SH-SY5Y (cell line): Measurements from ENCODE around the gene PDE4D.

Experiments used
- GATA2 ChIP-seq: IDR thresholded peaks from 2 replicates; pipeline ENCODE4 v1.6.1; 2011; ENCODE audit warnings: mild to moderate bottlenecking, low read depth, low read length
- GATA3 ChIP-seq: IDR thresholded peaks from 2 replicates; pipeline ENCODE4 v1.6.1; 2011; ENCODE audit warnings: low read depth, mild to moderate bottlenecking, low read length, moderate library complexity

PDE4D gene

GRCh38 chr5:59648949-59649921 lies 244.3 kb downstream of the PDE4D start:
- TF ChIP-seq GATA3 (no peak), GATA2 (no peak)

GRCh38 chr5:59648038-59648831 lies 245.3 kb downstream of the PDE4D start:
- no peak for TF ChIP-seq GATA3
- no peak for TF ChIP-seq GATA2

DNA sequence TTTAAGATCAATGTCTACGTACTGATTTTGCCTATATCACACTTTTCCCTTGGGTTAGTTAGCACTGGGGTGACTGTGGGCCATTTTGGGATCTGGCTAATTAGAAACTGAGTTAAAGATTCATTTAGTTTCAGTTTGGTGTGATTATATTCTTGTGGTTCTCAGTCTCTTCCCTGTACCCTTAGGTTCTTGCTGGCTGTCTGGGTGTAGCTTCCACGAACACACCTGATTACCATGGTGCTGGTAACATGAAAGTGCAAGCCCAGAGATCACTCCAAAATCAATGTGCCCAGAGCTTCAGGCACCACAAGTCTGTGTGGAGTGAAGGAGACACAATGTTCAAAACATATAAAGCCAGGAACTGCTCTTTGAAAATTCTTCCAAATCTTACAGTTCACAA lies 248.1 kb downstream of the PDE4D start:
- TF ChIP-seq GATA2 = no peak
- TF ChIP-seq GATA3 = no peak

DNA sequence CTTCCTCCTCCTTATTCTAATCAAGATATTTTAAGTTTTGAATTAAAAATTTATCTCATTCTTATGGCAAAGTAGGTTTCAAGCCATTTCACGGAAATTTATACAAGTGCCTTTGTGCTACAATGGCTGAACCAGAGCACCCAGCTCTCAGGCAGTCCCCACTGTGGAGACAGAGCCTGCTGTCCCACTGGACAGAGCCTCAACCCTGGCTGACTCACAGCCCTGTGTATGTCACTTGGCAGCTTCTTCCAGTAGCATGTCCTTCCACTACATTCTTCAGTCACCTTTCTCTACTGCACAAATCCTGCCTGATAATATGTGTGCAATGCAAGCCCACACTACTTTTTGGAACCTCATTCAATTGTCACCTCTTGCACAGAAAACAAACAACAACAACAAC lies 253.1 kb downstream of the PDE4D start:
- TF ChIP-seq GATA3 (no peak), GATA2 (no peak)

DNA sequence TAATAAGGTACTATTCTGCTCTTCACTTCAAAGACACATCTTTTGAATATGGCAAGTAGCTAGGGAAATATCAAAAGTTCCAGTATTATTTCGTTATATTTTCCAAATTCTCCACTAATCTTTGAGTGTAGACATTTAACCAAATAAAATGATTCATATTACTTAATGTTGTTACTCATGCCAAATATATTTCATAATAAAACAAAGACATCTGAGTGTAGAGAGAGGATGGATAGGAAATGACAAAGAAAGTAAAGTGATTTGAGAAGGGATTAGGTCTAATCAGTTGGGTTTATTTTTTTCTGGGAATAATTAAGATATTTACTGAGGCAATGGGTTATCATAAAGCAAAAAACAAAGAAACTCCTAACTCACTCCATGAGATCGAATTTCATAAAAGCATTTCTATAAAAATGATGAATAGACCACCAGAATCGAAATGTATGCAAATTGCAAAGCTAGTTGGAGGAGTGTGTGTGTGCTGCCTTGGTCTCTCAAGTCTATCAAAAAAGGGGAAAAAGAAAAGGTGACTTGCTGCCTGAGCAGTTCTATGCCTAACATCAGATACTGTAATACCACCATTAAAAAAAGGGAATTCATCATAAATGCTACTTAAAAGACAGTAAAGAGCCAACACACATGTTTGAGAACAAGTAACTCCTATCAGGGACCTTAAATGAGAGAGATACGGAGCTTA lies 255.5 kb downstream of the PDE4D start:
- TF ChIP-seq GATA3 = no peak
- no peak for TF ChIP-seq GATA2

DNA sequence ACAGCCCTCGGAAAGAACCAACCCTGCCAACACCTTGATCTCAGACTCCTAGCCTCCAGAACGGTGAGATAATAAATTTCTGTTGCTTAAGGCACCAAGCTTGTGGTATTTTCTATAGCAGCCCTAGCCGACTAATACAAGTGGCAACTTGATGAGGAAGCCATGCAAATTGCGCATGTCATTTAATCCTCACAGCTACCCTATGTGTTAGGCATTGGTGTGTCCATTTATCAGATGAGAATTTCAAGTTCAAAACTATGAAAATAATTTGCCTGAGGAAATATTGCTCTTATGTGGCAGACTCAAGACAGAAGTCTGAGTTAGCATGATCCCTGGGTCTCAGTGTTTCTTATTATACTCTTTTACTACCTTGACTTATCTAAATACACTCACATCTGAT lies 264.0 kb downstream of the PDE4D start:
- TF ChIP-seq GATA3 (no peak), GATA2 (no peak)

- TF ChIP-seq GATA2 = no peak
- TF ChIP-seq GATA3 = no peak
These were observed 265.3 kb downstream of the PDE4D start for GRCh38 chr5:59628062-59628828.

GRCh38 chr5:59624898-59625297 lies 268.6 kb downstream of the PDE4D start:
- TF ChIP-seq GATA2 (no peak), GATA3 (no peak)

DNA sequence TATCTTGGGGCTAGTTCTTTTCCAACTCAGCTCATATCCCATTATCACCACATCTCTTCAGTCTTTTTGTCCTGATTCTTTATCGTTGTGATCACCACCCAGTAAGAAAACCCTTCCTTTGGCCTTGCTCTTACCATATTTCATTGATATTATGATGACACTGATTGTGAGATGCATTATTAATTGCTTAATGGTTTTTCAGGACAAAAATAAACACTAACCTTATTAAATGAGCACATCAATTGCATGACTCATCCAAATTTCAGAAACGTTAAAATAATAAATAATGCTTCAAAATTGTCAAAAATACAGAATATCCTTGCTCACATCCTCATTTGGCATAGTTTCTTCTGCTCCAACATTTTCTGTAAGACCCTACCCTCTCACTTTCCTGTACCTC lies 270.7 kb downstream of the PDE4D start:
- no peak for TF ChIP-seq GATA3
- TF ChIP-seq GATA2 = no peak

DNA sequence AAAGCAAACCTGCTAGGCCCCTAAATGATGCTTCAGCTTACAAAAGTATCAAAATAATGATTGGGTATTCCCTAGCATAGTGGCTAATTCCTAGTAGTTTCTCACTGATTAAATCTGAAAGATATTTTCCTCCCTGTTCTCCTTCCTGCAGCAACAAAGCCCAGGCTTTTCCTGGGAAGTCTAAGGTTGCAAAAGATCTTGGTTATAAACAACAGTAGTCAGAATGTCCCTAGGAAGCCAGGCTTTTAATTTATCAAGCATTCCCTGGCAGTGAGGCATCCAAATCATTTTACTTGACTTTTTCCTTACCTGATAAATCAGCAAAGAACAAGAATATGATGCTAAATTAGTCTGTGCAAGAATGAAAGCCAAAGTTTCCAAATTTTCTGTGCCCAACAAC lies 272.0 kb downstream of the PDE4D start:
- TF ChIP-seq GATA3 = no peak
- TF ChIP-seq GATA2 = no peak

DNA sequence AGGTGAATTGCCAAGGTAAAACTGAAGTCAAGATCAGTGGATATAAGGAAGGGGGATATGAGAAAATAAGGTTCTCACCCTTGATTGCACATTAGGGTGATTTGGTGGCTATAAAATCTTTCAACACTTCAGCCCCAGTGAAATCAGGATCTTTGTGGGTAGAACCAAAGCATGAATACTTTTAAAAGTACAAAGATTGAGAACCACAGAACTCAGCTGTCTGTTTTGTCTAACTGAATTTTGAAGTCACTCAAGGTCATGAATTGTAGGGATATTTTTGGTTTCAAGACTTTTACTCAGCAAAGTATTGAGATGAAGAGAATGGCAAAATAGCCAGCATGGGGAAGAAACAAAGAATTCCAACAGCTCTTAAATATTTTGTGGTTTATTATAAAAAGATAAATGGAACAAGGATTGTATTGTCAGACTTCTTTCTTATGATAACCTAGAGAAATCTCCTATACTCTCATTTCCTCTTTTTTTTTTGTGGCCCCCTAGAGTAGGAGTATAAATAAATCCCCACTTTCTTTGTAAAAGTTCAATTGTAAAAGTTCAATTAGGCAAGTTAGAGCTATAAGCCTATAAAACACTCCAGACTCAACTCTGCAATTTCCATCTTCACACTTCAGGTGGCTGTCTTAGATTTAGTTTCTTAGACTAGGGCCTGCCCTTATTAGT lies 272.9 kb downstream of the PDE4D start:
- TF ChIP-seq GATA3 = no peak
- no peak for TF ChIP-seq GATA2

DNA sequence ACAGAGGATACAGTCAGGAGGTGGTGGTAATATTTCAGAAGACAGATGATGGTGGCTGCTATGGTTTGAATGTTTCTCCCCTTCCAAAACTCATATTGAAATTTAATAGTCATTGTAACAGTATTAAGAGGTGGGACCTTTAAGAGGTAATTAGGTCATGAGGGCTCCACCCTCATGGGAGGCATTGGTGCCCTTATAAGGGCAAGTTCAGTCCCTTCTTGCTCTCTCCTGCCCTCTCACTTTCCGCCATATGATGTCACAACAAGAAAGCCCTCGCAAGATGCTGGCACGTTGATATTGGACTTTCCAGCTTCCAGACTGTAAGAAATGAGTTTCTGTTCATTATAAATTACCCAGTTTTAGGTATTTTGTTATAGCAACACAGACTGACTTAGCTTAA lies 274.9 kb downstream of the PDE4D start:
- no peak for TF ChIP-seq GATA2
- no peak for TF ChIP-seq GATA3

- TF ChIP-seq GATA3 (no peak), GATA2 (no peak)
These were observed 276.2 kb downstream of the PDE4D start for GRCh38 chr5:59617186-59617771.
